Neuronal stem cell (in vitro differentiated cells): ENCODE data around the gene PLCL1.

ENCODE experiments used
- DNase-seq: peaks from one replicate; pipeline ENCODE4 v3.0.0-alpha.2; 2013; ENCODE audit warnings: low spot score
- H2AFZ ChIP-seq: one replicate; pipeline ENCODE4 v1.6.1; 2013; ENCODE audit warnings: mild to moderate bottlenecking, low read length, inconsistent platforms
- H2AK5ac ChIP-seq: 2 replicates; pipeline ENCODE4 v1.6.1; 2013; ENCODE audit warnings: low read depth, mild to moderate bottlenecking, inconsistent platforms, low read length, moderate library complexity, mixed read lengths
- H2BK120ac ChIP-seq: 2 replicates; pipeline ENCODE4 v1.6.1; 2013; ENCODE audit warnings: low read depth, mild to moderate bottlenecking, inconsistent platforms, low read length, moderate library complexity, mixed read lengths
- H2BK12ac ChIP-seq: one replicate; pipeline ENCODE4 v1.6.1; 2013; ENCODE audit warnings: low read length, inconsistent platforms
- H2BK15ac ChIP-seq: 2 replicates; pipeline ENCODE4 v1.6.1; 2013; ENCODE audit warnings: mild to moderate bottlenecking, low read length, inconsistent platforms, mixed read lengths
- H2BK5ac ChIP-seq: one replicate; pipeline ENCODE4 v1.6.1; 2013; ENCODE audit warnings: inconsistent platforms, mild to moderate bottlenecking, low read length, moderate library complexity
- H3K14ac ChIP-seq: one replicate; pipeline ENCODE4 v1.6.1; 2013; ENCODE audit warnings: low read length, inconsistent platforms
- H3K18ac ChIP-seq: 2 replicates; pipeline ENCODE4 v1.6.1; 2013; ENCODE audit warnings: low read length, inconsistent platforms
- H3K23ac ChIP-seq: 2 replicates; pipeline ENCODE4 v1.6.1; 2013; ENCODE audit warnings: low read depth, mild to moderate bottlenecking, mixed read lengths, low read length, inconsistent platforms; ENCODE audit not compliant: poor library complexity
- H3K27ac ChIP-seq: replicated peaks from 3 replicates; pipeline ENCODE4 v1.5.1; 2013; ENCODE audit warnings: low read length, inconsistent platforms
- H3K27me3 ChIP-seq, 3 experiments: 2 replicates each; pipeline ENCODE4 v1.6.1; 2013; ENCODE audit warnings: low read length in 3 of 3, mild to moderate bottlenecking in 2 of 3, inconsistent platforms in 1 of 3, low read depth in 1 of 3, mixed read lengths in 1 of 3, moderate library complexity in 1 of 3; ENCODE audit not compliant: control insufficient read depth in 3 of 3, insufficient read depth in 3 of 3
- H3K36me3 ChIP-seq, 2 donors: replicated peaks in 1 of 2; 2 replicates each; pipeline ENCODE4 v1.6.1; 2013; ENCODE audit warnings: low read length in 2 of 2; ENCODE audit not compliant: control insufficient read depth in 2 of 2, insufficient read depth in 2 of 2
- H3K4ac ChIP-seq: 2 replicates; pipeline ENCODE4 v1.6.1; 2013; ENCODE audit warnings: inconsistent platforms, mild to moderate bottlenecking, low read length, moderate library complexity
- H3K4me1 ChIP-seq, 2 donors: 1 replicate in 1 of 2; 2 replicates in 1 of 2; pipeline ENCODE4 v1.6.1; 2013; ENCODE audit warnings: low read length in 2 of 2, low read depth in 1 of 2; ENCODE audit not compliant: control insufficient read depth in 2 of 2, insufficient read depth in 1 of 2
- H3K4me2 ChIP-seq: one replicate; pipeline ENCODE4 v1.6.1; 2013; ENCODE audit warnings: mild to moderate bottlenecking, low read length, inconsistent platforms; ENCODE audit not compliant: insufficient read depth, poor library complexity, severe bottlenecking
- H3K4me3 ChIP-seq, 2 donors: 2 replicates each; pipeline ENCODE4 v1.5.1; 2013; ENCODE audit warnings: low read length in 2 of 2, mild to moderate bottlenecking in 2 of 2, inconsistent platforms in 1 of 2, moderate library complexity in 1 of 2
- H3K79me1 ChIP-seq: one replicate; pipeline ENCODE4 v1.6.1; 2013; ENCODE audit warnings: low read depth, mild to moderate bottlenecking, inconsistent platforms, low read length, moderate library complexity
- H3K9ac ChIP-seq: one replicate; pipeline ENCODE4 v1.6.1; 2013; ENCODE audit warnings: mild to moderate bottlenecking, low read depth, low read length, inconsistent platforms; ENCODE audit not compliant: poor library complexity
- H3K9me3 ChIP-seq, 2 donors: replicated peaks in 1 of 2; 2 replicates each; pipeline versions ENCODE3 to v1.6.1; 2013; ENCODE audit warnings: low read length in 2 of 2, mild to moderate bottlenecking in 2 of 2, inconsistent platforms in 1 of 2, low read depth in 1 of 2, mixed read lengths in 1 of 2, moderate library complexity in 1 of 2; ENCODE audit not compliant: control insufficient read depth in 2 of 2, insufficient read depth in 1 of 2
- H4K8ac ChIP-seq: one replicate; pipeline ENCODE4 v1.6.1; 2013; ENCODE audit warnings: low read depth, mild to moderate bottlenecking, inconsistent platforms, low read length, moderate library complexity
- H4K91ac ChIP-seq: one replicate; pipeline ENCODE4 v1.6.1; 2013; ENCODE audit warnings: low read length, low read depth, mild to moderate bottlenecking, inconsistent platforms; ENCODE audit not compliant: poor library complexity
- WGBS, 2 donors: extraction: QIAGEN DNeasy Blood & Tissue Kit; methylation state at CpG; one replicate each; pipeline ENCODE4 v1.1.7; 2013; ENCODE audit warnings: missing lambda C conversion rate in 2 of 2, mixed read lengths in 1 of 2; ENCODE audit not compliant: insufficient read length in 2 of 2, insufficient replicate concordance in 1 of 2; ENCODE audit errors: extremely low coverage in 2 of 2; 5-methylcytosine and 5-hydroxymethylcytosine counted together

PLCL1 gene

DNA sequence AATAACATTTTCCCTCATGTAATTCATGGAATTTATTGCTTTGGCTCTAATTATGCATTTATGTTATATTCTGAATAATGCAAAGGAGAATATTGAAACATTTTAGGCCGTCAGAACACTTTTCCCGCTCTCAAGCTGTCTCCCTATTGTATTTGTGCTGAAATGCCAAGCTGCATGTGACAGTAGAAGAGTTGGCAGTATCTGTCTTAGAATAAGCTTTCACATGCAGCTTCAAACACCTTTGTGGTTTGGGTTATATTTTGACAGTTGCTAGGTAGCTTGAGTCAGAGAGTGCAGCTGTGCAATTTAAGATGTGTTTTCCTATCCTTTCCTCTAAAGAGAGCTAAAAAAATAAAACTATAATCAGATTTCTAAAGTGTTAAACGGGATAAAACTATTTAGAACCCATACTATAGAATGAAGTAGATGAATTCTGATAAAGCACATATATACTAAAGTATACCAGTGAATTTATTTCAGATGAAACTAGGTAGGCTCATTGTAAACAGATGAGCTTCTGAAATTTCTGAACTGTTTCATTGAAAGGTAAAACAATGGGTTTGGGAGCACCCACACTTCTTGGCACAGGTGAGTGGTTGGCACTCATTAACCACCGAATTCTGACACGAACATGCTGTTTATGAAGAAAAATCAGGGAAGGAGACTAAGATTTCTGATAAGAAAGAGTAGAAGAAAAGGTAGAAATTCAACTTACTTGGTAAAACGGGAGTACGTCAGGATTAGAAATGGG, 43.4 kb downstream of the PLCL1 start:
- no peak overlapping the region for H3K27ac ChIP-seq
- H3K9me3 ChIP-seq = no peaks in the 10 kb centered on the region
- no peak overlapping the region for H2AK5ac ChIP-seq
- no peak overlapping the region for H2BK15ac ChIP-seq
- no peak overlapping the region for H3K9ac ChIP-seq
- no peak overlapping the region for H3K23ac ChIP-seq
- no peaks in the 10 kb centered on the region for H3K4me1 ChIP-seq
- H3K4me2 ChIP-seq = no peak overlapping the region
- no peak overlapping the region for H3K18ac ChIP-seq
- no CpG with 5 or more reads among the region's 7 CpGs for WGBS, 2 donors
- no peak overlapping the region for H3K4me3 ChIP-seq
- no peak overlapping the region for H2BK120ac ChIP-seq
- H2BK12ac ChIP-seq = no peak overlapping the region
- H4K8ac ChIP-seq = no peak overlapping the region
- H3K27me3 ChIP-seq = peaks cover 0 to 9% (median 0%) of the 10 kb centered on the region in 3 experiments
- H2BK5ac ChIP-seq = no peak overlapping the region
- H3K36me3 ChIP-seq = no peaks in the 10 kb centered on the region
- no peak for DNase-seq
- H2AFZ ChIP-seq = no peak overlapping the region
- no peak overlapping the region for H4K91ac ChIP-seq
- H3K79me1 ChIP-seq = no peaks in the 10 kb centered on the region
- no peak overlapping the region for H3K14ac ChIP-seq
- H3K4ac ChIP-seq = no peak overlapping the region

DNA sequence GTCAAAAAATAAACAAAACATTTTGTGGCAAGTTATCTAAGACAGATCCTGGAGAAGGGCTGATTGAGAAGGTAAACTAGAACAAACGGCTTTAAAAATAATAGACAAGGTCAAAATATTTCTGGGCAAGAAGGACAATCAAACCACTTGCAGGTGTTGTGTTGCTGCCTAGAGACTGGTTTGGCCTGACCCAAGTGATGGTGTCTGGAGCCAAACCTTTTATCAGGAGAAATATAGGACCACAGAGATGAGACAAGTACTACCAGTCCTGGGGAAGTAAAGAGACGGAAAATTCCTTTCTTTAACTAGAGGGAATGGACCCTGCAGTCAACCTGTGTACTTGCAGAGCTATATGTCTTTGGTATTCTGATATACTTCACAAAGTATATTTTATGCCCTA, 44.2 kb downstream of the PLCL1 start:
- Histone ChIP-seq H2AK5ac (no peak overlapping the region), H3K4me1 (no peaks in the 10 kb centered on the region), H2BK12ac (no peak overlapping the region), H4K8ac (no peak overlapping the region), H4K91ac (no peak overlapping the region), H3K27ac (no peak overlapping the region), H3K36me3 (no peaks in the 10 kb centered on the region), H2BK15ac (no peak overlapping the region), H3K27me3 (peaks cover 0 to 9% (median 0%) of the 10 kb centered on the region in 3 experiments), H2AFZ (no peak overlapping the region), H3K4me3 (no peak overlapping the region), H3K4me2 (no peak overlapping the region), H3K23ac (no peak overlapping the region), H2BK5ac (no peak overlapping the region), H3K4ac (no peak overlapping the region), H2BK120ac (no peak overlapping the region), H3K14ac (no peak overlapping the region), H3K9ac (no peak overlapping the region), H3K18ac (no peak overlapping the region), H3K9me3 (no peaks in the 10 kb centered on the region), H3K79me1 (no peaks in the 10 kb centered on the region)
- DNase-seq = no peak
- no CpG with 5 or more reads among the region's 2 CpGs for WGBS, 2 donors

DNA sequence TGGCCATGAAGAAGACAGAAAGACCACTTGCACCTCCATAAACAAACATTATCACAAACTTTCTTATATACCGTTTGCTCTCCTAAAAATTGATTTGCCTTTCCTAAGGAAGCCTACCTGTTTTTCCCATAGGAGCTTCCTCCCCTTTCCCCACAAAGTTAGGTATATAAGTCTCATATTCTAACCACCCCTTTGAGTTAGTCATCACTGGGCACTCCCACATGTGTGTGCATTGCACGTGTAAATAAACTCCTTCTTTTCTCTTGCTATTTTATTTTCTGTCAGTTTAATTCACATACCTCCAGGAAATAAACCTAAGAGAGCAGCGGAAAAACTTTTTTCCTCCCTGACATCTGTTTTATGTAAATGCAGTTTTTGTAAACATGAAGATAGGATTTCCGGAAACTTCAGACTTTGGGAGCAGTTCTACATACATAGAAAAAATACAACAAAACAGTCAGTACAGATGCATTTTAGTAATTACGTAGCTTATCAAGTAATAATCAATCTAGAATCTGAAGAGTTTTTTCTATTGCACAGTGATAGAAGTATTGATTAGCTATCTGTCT, 46.6 kb downstream of the PLCL1 start:
- no peak overlapping the region for H2BK120ac ChIP-seq
- no peak overlapping the region for H2AFZ ChIP-seq
- H3K4ac ChIP-seq = no peak overlapping the region
- no peak overlapping the region for H3K4me2 ChIP-seq
- H3K18ac ChIP-seq = no peak overlapping the region
- no peaks in the 10 kb centered on the region for H3K36me3 ChIP-seq
- no peak overlapping the region for H3K4me3 ChIP-seq
- no peak overlapping the region for H2AK5ac ChIP-seq
- H2BK5ac ChIP-seq = no peak overlapping the region
- H3K23ac ChIP-seq = no peak overlapping the region
- no peak overlapping the region for H4K91ac ChIP-seq
- no peaks in the 10 kb centered on the region for H3K4me1 ChIP-seq
- H3K79me1 ChIP-seq = no peaks in the 10 kb centered on the region
- no peak overlapping the region for H2BK12ac ChIP-seq
- H2BK15ac ChIP-seq = no peak overlapping the region
- WGBS, 2 donors = no CpG with 5 or more reads among the region's 5 CpGs
- DNase-seq = no peak
- no peak overlapping the region for H3K9ac ChIP-seq
- H3K14ac ChIP-seq = no peak overlapping the region
- H3K27me3 ChIP-seq = peaks cover 0 to 9% (median 0%) of the 10 kb centered on the region in 3 experiments
- no peak overlapping the region for H3K27ac ChIP-seq
- H3K9me3 ChIP-seq = no peaks in the 10 kb centered on the region
- no peak overlapping the region for H4K8ac ChIP-seq

DNA sequence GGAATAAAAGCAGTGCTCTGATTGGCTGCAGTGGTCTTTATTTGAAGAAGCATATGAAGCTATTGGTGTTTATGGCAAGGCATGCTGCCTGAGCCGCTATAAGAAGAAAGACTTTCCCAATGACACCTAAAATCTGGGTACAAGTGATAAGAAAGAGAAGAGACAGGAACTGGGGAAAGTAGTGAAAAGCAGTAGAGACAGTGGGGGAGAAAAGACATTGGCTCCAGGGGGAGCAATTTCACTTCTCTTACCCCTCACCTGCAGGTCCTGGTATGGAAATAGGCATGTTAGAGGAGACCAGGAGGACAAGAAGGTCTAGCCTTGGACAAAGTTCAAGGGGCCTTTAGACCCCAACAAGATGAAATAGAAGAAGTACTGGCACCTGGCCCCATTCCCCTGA, 47.1 kb downstream of the PLCL1 start:
- H3K23ac ChIP-seq = no peak overlapping the region
- H3K9me3 ChIP-seq = no peaks in the 10 kb centered on the region
- no peak overlapping the region for H3K9ac ChIP-seq
- H2BK12ac ChIP-seq = no peak overlapping the region
- WGBS, 2 donors = no CpG with 5 or more reads among the region's 1 CpG
- no peaks in the 10 kb centered on the region for H3K36me3 ChIP-seq
- no peak overlapping the region for H2BK5ac ChIP-seq
- H2AK5ac ChIP-seq = no peak overlapping the region
- no peak overlapping the region for H4K8ac ChIP-seq
- H4K91ac ChIP-seq = no peak overlapping the region
- no peak overlapping the region for H3K4me3 ChIP-seq
- no peak overlapping the region for H3K4ac ChIP-seq
- no peak overlapping the region for H2BK15ac ChIP-seq
- H2AFZ ChIP-seq = no peak overlapping the region
- H3K18ac ChIP-seq = no peak overlapping the region
- no peak overlapping the region for H2BK120ac ChIP-seq
- no peak overlapping the region for H3K27ac ChIP-seq
- no peak for DNase-seq
- no peak overlapping the region for H3K4me2 ChIP-seq
- no peaks in the 10 kb centered on the region for H3K4me1 ChIP-seq
- H3K79me1 ChIP-seq = no peaks in the 10 kb centered on the region
- peaks cover 0 to 9% (median 0%) of the 10 kb centered on the region in 3 experiments for H3K27me3 ChIP-seq
- H3K14ac ChIP-seq = no peak overlapping the region
